Bladder microvascular endothelial cell (primary cell): ENCODE data around the gene LGR4. TPM values are rescaled to one million over a fixed set of nuclear protein-coding genes. Genes with fewer than 3 reads are reported as not detected.

Experiments
- total RNA-seq: library from RNA; depleted of rRNA; stranded (reverse); fragments of >200 nt; gene quantifications from 2 replicates; pipeline ENCODE4 v1.2.3, GENCODE V29; 2014

LGR4 gene, protein sequence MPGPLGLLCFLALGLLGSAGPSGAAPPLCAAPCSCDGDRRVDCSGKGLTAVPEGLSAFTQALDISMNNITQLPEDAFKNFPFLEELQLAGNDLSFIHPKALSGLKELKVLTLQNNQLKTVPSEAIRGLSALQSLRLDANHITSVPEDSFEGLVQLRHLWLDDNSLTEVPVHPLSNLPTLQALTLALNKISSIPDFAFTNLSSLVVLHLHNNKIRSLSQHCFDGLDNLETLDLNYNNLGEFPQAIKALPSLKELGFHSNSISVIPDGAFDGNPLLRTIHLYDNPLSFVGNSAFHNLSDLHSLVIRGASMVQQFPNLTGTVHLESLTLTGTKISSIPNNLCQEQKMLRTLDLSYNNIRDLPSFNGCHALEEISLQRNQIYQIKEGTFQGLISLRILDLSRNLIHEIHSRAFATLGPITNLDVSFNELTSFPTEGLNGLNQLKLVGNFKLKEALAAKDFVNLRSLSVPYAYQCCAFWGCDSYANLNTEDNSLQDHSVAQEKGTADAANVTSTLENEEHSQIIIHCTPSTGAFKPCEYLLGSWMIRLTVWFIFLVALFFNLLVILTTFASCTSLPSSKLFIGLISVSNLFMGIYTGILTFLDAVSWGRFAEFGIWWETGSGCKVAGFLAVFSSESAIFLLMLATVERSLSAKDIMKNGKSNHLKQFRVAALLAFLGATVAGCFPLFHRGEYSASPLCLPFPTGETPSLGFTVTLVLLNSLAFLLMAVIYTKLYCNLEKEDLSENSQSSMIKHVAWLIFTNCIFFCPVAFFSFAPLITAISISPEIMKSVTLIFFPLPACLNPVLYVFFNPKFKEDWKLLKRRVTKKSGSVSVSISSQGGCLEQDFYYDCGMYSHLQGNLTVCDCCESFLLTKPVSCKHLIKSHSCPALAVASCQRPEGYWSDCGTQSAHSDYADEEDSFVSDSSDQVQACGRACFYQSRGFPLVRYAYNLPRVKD
- 0.49 and 6.0 TPM in 2 replicates for total RNA-seq

DNA sequence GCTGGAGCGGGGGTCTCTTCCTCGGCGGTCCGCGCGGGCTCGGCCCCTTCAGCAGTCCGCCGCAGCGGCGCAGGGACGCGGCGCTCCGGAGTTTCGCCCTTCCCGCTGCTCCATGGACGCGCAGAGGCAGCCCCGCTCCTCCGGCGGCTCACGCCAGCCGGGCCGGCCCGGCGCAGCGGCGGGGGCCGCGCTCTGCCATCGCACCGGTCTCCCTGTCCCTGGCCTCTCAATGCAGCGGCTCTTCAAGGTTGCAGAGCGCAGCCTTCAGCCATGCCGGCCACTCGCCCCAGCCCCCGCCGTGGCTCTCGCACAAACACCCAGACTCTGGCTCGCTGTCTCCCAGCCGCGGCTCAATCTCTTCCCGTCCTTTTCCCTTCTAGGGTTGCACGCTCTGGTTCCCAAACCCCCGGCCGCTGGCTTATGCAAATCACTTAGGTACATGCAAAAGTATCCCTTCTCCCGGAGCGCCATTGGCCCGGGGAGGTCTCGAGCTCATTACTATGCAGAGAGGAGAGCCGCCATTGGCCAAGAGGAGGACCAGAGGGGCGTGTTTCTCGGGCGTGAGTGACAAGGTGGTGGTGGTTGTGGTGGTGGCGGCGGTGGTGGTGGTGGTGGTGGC is at the start of gene LGR4:
TSS of gene LGR4 (minus strand) at position 393 of the 619 bp plus-strand sequence. CDS start 488 bp downstream, outside the sequence.

DNA sequence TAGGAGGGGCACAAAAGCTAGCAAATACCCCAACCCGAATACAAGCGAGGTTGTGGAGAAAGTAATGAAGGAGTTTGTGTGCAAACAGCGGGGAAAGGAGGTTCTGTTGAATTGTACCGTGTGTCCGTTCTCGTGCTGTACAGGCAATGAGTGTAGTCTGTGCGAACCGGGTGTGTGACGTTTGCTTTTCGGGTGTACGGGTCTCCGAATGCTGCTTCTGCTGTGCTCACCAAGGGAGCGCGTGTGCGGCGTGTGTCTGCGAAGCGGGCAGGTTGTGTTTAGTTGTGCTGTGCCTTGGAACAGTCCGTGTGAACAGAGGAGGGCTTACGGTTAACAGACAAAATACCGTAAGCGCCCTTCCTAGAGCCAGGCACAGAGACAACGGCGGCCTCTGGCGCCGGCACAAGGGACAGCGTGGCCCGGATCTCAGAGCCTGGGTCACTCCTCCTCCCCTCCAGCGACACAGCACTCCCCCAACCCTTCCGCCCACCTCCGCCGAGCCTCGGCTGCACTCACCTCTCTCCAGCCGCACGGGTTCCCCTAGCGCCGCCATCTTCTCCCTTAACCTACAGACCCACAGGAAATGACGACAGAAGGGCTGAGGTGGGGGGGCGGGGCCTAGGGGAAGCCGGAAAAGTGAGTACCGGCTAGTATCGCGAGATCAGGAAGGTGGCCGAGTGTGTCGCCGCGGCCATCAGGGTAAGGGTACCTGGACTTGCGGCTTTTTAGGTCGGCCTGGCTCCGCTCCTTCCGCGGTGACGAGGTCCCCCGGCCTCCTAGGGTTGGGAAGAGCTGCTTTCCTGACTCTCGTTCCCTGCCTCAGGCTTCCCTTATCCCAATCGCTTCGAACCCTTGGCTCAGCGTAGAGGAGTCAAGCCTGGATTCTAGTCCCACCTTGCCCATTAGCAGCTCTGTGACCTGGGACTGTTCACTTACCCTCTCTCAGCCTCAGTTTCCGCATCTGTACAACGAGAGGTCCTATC is 33.9 kb upstream of the LGR4 start, which contains the start of gene LIN7C:
TSS of gene LIN7C (minus strand) at position 570 of the 983 bp plus-strand sequence. CDS start at position 553, 17 bp downstream.

DNA sequence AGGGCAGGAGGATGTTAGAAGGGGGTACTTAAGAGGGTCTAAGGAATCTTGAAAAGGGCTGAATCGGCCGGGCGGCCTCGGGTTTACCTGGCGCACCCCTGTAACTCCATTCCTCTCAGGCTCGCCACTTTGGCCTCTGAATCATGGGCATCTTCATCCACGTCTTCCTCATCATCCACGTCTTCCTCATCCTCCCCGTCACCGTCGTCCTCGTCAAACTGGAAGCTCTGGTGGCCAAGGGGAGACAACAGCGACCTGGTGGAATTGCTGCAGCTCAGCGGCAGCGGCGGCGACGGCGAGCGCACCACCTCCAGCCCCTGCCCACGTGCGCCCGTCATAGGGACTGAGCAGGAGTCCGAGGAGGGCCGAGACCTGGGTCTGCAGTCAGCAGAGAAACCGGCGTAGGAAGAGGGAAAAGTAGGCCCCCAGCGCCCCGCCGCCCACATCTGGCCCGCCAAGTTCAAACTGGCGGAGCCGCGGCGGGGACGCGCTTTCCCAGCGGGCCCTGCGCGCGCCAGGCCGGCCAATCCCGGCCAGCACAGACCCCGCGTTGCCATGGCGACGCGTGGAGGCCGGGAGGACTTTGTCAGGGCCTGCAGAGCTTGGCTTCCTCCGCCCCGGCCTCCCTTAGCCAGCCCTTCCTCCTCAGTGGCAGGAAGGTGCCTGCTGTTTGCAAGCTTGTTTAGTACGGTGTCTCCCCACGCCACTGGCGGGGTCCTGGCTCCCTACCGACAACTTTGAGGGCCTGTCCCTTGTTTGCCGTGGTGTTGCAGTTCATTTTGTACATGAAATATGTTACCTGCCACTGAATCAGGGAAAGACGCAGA is 109.6 kb downstream of the LGR4 start, which contains the start of gene CCDC34:
TSS of gene CCDC34 (minus strand) at position 467 of the 827 bp plus-strand sequence. CDS start at position 446, 21 bp downstream.

Other genes starting within 250 kb of the LGR4 start
- 2.8 and 4.9 TPM in 2 replicates for gene CCDC34, start 109.6 kb downstream of the LGR4 start, total RNA-seq
- 28.7 and 33.3 TPM in 2 replicates for gene LIN7C, start 34.0 kb upstream of the LGR4 start, total RNA-seq
- 0.32 and 0.88 TPM in 2 replicates for gene BDNF, start 227.7 kb upstream of the LGR4 start, total RNA-seq